Measurements from ENCODE around the gene SSH2.

SSH2 gene

GRCh38 chr17:29579866-29580771, 349.9 kb downstream of the SSH2 start:
- H2AFZ ChIP-seq (ENCODE audit: low read depth, low read length) = no peak overlapping the region
- H3K79me2 ChIP-seq (ENCODE audit: insufficient read depth, low read length) = peaks cover 32% of the 10 kb centered on the region
- H3K4me2 ChIP-seq (ENCODE audit: insufficient read depth, low read length) = no peak overlapping the region
- no peaks in the 10 kb centered on the region for H3K27me3 ChIP-seq (ENCODE audit: insufficient read depth, low read length, poor library complexity)
- no peak overlapping the region for H3K27ac ChIP-seq (ENCODE audit: low read length)
- peak; percentile 85 for DNase-seq
- no peak overlapping the region for H3K9ac ChIP-seq (ENCODE audit: low read depth, low read length)
- peaks cover under 1% of the 10 kb centered on the region for H3K4me1 ChIP-seq (ENCODE audit: insufficient read depth, low read length)
- TF ChIP-seq CTCF (IDR thresholded peaks at IDR 0.05; ENCODE audit: borderline replicate concordance, extremely low read depth, low read length, poor library complexity, severe bottlenecking) (peak; percentile 95), EZH2 (IDR thresholded peaks at IDR 0.05; ENCODE audit: borderline replicate concordance, low read depth, low read length, severe bottlenecking) (no peak)
- peaks cover 73% of the 10 kb centered on the region for H4K20me1 ChIP-seq (ENCODE audit: insufficient read depth, low read length)
- no peaks in the 10 kb centered on the region for H3K9me3 ChIP-seq (ENCODE audit: insufficient read depth, low read length, severe bottlenecking)
- no peak overlapping the region for H3K4me3 ChIP-seq (ENCODE audit: low read depth in 1 of 2, low read length in 2 of 2)
- H3K36me3 ChIP-seq (ENCODE audit: insufficient read depth, low read length) = peaks cover 87% of the 10 kb centered on the region
- peak; percentile 97 for ATAC-seq (ENCODE audit: insufficient read depth, low read depth)

GRCh38 chr17:29578626-29579485, 351.2 kb downstream of the SSH2 start:
- no peak for DNase-seq
- ATAC-seq (ENCODE audit: insufficient read depth, low read depth) = no peak
- H3K9ac ChIP-seq (ENCODE audit: low read depth, low read length) = no peak overlapping the region
- no peaks in the 10 kb centered on the region for H3K27me3 ChIP-seq (ENCODE audit: insufficient read depth, low read length, poor library complexity)
- no peaks in the 10 kb centered on the region for H3K9me3 ChIP-seq (ENCODE audit: insufficient read depth, low read length, severe bottlenecking)
- no peak overlapping the region for H2AFZ ChIP-seq (ENCODE audit: low read depth, low read length)
- no peak overlapping the region for H3K4me3 ChIP-seq (ENCODE audit: low read depth in 1 of 2, low read length in 2 of 2)
- H3K36me3 ChIP-seq (ENCODE audit: insufficient read depth, low read length) = peaks cover 96% of the 10 kb centered on the region
- H3K79me2 ChIP-seq (ENCODE audit: insufficient read depth, low read length) = peaks cover 19% of the 10 kb centered on the region
- no peaks in the 10 kb centered on the region for H3K4me1 ChIP-seq (ENCODE audit: insufficient read depth, low read length)
- TF ChIP-seq EZH2 (IDR thresholded peaks at IDR 0.05; ENCODE audit: borderline replicate concordance, low read depth, low read length, severe bottlenecking) (no peak), CTCF (IDR thresholded peaks at IDR 0.05; ENCODE audit: borderline replicate concordance, extremely low read depth, low read length, poor library complexity, severe bottlenecking) (no peak)
- H4K20me1 ChIP-seq (ENCODE audit: insufficient read depth, low read length) = peaks cover 70% of the 10 kb centered on the region
- H3K4me2 ChIP-seq (ENCODE audit: insufficient read depth, low read length) = no peak overlapping the region
- no peak overlapping the region for H3K27ac ChIP-seq (ENCODE audit: low read length)

- DNase-seq (no peak), ATAC-seq (ENCODE audit: insufficient read depth, low read depth) (no peak)
- Histone ChIP-seq H3K4me3 (ENCODE audit: low read depth in 1 of 2, low read length in 2 of 2) (no peak overlapping the region), H4K20me1 (ENCODE audit: insufficient read depth, low read length) (peaks cover 62% of the 10 kb centered on the region), H3K79me2 (ENCODE audit: insufficient read depth, low read length) (0 out of 2 replicates have a peak, but pooled peaks cover 6% of the 10 kb centered on the region), H3K27ac (ENCODE audit: low read length) (no peak overlapping the region), H2AFZ (ENCODE audit: low read depth, low read length) (no peak overlapping the region), H3K36me3 (ENCODE audit: insufficient read depth, low read length) (peaks cover 94% of the 10 kb centered on the region), H3K9ac (ENCODE audit: low read depth, low read length) (no peak overlapping the region), H3K9me3 (ENCODE audit: insufficient read depth, low read length, severe bottlenecking) (no peaks in the 10 kb centered on the region), H3K27me3 (ENCODE audit: insufficient read depth, low read length, poor library complexity) (no peaks in the 10 kb centered on the region), H3K4me2 (ENCODE audit: insufficient read depth, low read length) (no peak overlapping the region), H3K4me1 (ENCODE audit: insufficient read depth, low read length) (no peaks in the 10 kb centered on the region)
- TF ChIP-seq CTCF (IDR thresholded peaks at IDR 0.05; ENCODE audit: borderline replicate concordance, extremely low read depth, low read length, poor library complexity, severe bottlenecking) (no peak), EZH2 (IDR thresholded peaks at IDR 0.05; ENCODE audit: borderline replicate concordance, low read depth, low read length, severe bottlenecking) (no peak)
Measured at GRCh38 chr17:29577385-29578211, 352.4 kb downstream of the SSH2 start.
